AG10803 (cell line): ENCODE measurements around the gene SMIM24.
"Not testable (repeated sequence)": the region's sequence is repeated elsewhere in the genome, so short reads cannot be mapped to it uniquely, and the experiment has no call there.

ENCODE experiments used
- DNase-seq: peaks from one replicate; pipeline ENCODE4 v3.0.0; 2010; ENCODE audit warnings: low read depth
- H3K4me3 ChIP-seq: 2 replicates; pipeline ENCODE4 v1.5.1; 2011; ENCODE audit warnings: mild to moderate bottlenecking, low read length, control low read depth
- TF ChIP-seq, protein P1 (sequence below): conservative IDR thresholded peaks from 2 replicates; pipeline ENCODE4 v1.5.1; 2011; ENCODE audit warnings: mild to moderate bottlenecking, low read length, control low read depth, inconsistent platforms

SMIM24 gene

DNA sequence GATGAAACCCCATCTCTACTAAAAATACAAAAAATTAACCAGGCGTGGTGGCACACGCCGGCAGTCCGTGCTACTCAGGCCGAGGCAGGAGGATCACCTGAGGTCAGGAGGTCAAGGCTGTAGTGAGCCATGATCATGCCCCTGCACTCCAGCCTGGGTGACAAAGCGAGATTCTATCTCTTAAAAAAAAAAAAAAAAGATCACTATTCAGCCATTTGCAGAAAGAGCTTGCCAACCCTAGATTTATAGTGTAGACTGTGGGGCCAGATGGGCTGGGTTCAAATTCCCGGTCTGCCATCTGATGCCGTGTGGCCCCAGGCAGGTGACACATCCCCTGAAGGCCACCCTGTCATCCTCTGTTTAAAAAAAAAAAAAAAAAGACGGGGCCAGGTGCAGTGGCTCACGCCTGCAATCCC, 28.9 kb downstream of the SMIM24 start:
- TF ChIP-seq, protein P1, sequence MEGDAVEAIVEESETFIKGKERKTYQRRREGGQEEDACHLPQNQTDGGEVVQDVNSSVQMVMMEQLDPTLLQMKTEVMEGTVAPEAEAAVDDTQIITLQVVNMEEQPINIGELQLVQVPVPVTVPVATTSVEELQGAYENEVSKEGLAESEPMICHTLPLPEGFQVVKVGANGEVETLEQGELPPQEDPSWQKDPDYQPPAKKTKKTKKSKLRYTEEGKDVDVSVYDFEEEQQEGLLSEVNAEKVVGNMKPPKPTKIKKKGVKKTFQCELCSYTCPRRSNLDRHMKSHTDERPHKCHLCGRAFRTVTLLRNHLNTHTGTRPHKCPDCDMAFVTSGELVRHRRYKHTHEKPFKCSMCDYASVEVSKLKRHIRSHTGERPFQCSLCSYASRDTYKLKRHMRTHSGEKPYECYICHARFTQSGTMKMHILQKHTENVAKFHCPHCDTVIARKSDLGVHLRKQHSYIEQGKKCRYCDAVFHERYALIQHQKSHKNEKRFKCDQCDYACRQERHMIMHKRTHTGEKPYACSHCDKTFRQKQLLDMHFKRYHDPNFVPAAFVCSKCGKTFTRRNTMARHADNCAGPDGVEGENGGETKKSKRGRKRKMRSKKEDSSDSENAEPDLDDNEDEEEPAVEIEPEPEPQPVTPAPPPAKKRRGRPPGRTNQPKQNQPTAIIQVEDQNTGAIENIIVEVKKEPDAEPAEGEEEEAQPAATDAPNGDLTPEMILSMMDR: no peak
- DNase-seq: no peak
- no peak overlapping the region for H3K4me3 ChIP-seq

- TF ChIP-seq, protein P1: no peak
- peak; percentile 99 for DNase-seq
- H3K4me3 ChIP-seq: no peak overlapping the region
Observed at GRCh38 chr19:3450796-3451411, 29.4 kb downstream of the SMIM24 start.

- TF ChIP-seq, protein P1: no peak
- H3K4me3 ChIP-seq: no peak overlapping the region
- DNase-seq: no peak
Observed at GRCh38 chr19:3448616-3449334, 31.6 kb downstream of the SMIM24 start.

GRCh38 chr19:3446657-3447056, 33.7 kb downstream of the SMIM24 start:
- not testable (repeated sequence) for H3K4me3 ChIP-seq, DNase-seq

DNA sequence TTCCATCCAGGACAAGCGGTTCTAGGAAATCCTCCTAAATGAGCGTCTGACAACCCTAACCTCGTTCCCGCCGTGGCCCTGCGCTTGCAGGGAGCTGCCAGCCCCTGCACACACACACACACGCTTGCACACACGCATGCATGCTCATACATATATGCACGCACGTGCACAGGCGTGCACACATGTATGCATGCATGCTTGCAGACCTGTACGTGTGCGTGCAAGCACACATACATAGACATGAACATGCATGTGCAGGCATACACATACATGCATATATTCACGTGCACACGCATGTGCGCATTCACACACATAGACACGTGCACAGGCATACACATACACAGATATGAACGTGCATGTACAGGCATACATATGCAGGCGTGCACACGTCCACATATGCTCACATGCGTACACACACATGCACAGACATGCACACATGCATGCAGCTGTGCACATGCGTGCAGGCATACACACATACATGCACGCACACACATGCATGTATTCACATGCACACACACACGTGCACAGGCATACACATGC, 35.6 kb downstream of the SMIM24 start:
- DNase-seq: no peak
- TF ChIP-seq, protein P1: no peak
- H3K4me3 ChIP-seq: no peak overlapping the region

DNA sequence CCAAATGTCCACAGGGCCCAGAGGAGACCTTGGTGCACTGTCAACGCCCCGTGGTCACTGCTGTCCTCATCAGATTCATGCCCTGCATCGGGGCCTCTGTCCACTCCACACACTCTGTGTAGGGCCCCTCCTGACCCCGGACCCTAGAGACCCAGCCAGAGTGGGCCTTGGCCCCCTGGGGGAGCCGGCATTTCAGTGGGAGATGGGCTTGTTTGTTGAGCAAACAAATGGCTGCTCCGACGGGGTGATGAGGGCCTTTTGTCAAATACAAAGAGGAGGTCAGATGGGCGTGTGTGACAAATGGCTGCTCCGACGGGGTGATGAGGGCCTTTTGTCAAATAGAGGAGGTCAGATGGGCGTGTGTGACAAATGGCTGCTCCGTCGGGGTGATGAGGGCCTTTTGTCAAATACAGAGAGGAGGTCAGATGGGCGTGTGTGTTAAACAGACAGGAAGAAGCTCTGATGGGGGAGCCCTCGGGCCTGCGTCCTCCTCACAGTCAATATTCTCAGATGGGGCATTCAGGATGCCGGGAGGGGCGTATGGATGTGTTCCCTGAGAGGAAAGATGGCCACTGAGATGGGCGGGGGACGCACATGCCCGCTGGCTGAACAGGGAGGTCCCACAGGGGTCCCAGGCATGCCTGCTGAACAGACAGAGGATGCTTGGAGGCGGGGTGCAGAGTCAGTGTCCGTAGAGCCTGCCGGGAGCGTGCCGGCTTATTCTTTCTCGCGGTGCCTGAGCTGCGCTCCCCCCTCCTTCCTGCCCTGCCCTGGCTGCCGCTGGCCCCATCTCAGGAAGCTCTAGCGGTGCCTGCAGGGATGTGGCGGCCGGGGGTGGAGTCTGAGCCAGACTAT, 36.3 kb downstream of the SMIM24 start:
- no peak overlapping the region for H3K4me3 ChIP-seq
- DNase-seq: no peak
- TF ChIP-seq, protein P1: no peak

DNA sequence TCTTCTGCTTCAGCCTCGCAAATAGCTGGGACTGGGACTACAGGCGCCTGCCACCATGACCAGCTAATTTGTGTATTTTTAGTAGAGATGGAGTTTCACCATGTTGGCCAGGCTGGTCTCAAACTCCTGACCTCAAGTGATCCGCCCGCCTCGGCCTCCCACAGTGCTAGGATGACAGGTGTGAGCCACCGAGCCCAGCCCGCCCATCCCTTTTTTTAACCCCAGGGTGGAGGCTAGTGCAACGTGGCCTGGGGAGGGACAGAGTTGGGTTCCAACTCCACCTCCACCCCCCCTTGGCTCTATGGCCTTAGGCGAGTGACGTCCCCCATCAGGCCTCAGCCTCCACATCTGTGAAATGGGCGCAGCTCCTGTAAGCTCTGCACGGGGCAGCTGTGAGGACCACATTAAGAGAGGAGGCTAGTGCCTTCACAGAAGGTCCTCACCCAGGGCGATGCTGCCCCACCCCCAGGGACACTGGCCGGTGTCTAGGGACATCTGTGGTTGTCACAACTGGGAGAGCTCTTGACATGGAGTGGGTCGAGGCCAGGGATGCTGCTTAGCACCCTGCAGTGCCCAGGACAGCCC, 37.7 kb downstream of the SMIM24 start:
- no peak overlapping the region for H3K4me3 ChIP-seq
- no peak for DNase-seq
- TF ChIP-seq, protein P1: no peak
